Endothelial cell (in vitro differentiated cells): ENCODE results near the gene C1QTNF12. TPM values are rescaled to one million over a fixed set of nuclear protein-coding genes. Genes with fewer than 3 reads are reported as not detected.
A peak's percentile ranks its signal among the peaks of the same experiment; 100 is the strongest.

Source experiments
- DNase-seq: peaks from one replicate; pipeline ENCODE4 v3.0.0; 2021; ENCODE audit warnings: low spot score
- H3K27ac Mint-ChIP-seq: one replicate; pipeline ENCODE4 v1.8.0; 2021; ENCODE audit warnings: mixed read lengths, inconsistent platforms; ENCODE audit not compliant: unreplicated experiment
- H3K27me3 Mint-ChIP-seq: one replicate; pipeline ENCODE4 v1.8.0; 2021; ENCODE audit warnings: mild to moderate bottlenecking, moderate library complexity, mixed read lengths, inconsistent platforms; ENCODE audit not compliant: unreplicated experiment
- H3K36me3 Mint-ChIP-seq: one replicate; pipeline ENCODE4 v1.8.0; 2021; ENCODE audit warnings: mild to moderate bottlenecking, low read depth, mixed read lengths, inconsistent platforms; ENCODE audit not compliant: unreplicated experiment
- H3K4me1 Mint-ChIP-seq: one replicate; pipeline ENCODE4 v1.8.0; 2021; ENCODE audit warnings: mild to moderate bottlenecking, mixed read lengths, inconsistent platforms; ENCODE audit not compliant: unreplicated experiment
- H3K4me3 Mint-ChIP-seq: one replicate; pipeline ENCODE4 v1.8.0; 2021; ENCODE audit warnings: mild to moderate bottlenecking, mixed read lengths, inconsistent platforms; ENCODE audit not compliant: unreplicated experiment
- H3K9me3 Mint-ChIP-seq: one replicate; pipeline ENCODE4 v1.8.0; 2021; ENCODE audit warnings: mixed read lengths, inconsistent platforms; ENCODE audit not compliant: unreplicated experiment
- total RNA-seq: library from RNA; stranded (reverse); fragmentation: NEBNext Ultra II Directional; extraction: Animal tissue kit (Norgen Biotek cat#: 25700); gene quantifications from one replicate; pipeline ENCODE4 v1.2.1, GENCODE V29; 2021; ENCODE audit not compliant: unreplicated experiment
- TF ChIP-seq, protein P1 (sequence below): fragments of 200-600 bp; sonication (generic); IDR thresholded peaks from one replicate; pipeline ENCODE4 v1.5.0; 2021; ENCODE audit warnings: antibody characterized with exemption; ENCODE audit not compliant: unreplicated experiment

Gene C1QTNF12
- total RNA-seq, 1 donor from 2014 or later = 0.69 TPM

DNA sequence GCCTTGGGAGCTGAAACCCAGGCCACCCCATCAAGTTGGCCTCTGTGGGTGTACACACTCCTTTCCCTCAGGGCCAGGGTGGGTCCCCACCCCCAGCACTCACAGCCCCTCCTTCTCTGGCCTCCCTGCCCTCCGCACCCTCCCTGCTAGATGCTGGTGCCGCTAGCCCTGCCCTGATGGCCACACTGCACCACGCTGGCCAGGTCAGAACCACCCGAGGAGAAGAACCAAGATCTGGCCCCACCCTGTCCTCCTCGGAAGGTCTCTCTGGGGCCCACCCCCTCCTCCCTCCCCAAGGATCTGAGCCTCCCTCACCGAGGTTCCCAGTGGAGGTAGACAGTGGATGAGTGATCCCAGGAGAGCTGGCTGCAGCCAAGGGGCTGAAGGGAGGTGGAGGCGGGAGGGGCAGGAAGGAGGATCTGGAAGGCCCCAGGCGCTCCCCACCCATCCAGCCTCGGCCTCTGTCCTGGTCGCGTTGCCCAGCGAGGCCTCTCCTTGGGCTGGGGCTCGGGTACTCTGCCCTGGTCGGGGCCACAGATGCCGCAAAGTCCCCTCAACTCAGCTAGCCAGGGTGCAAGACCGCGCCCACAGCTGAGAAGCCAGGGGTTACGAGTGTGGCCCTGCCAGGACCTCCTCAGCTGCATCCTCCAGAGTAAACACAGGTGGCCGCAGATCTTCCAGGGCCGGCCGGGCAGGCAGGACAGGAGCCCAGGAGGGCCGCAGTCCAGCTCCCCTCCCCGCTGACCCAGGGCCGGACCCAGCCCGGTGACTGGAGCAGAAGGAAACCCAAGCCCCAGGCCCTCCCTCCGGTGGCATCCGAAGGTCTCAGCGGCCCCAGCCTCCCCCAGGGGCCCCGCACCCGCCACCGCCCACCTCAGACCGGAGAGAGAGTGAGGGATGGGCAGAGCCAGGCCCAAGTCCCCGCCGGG, 9.3 kb downstream of the C1QTNF12 start:
- TF ChIP-seq, protein P1, sequence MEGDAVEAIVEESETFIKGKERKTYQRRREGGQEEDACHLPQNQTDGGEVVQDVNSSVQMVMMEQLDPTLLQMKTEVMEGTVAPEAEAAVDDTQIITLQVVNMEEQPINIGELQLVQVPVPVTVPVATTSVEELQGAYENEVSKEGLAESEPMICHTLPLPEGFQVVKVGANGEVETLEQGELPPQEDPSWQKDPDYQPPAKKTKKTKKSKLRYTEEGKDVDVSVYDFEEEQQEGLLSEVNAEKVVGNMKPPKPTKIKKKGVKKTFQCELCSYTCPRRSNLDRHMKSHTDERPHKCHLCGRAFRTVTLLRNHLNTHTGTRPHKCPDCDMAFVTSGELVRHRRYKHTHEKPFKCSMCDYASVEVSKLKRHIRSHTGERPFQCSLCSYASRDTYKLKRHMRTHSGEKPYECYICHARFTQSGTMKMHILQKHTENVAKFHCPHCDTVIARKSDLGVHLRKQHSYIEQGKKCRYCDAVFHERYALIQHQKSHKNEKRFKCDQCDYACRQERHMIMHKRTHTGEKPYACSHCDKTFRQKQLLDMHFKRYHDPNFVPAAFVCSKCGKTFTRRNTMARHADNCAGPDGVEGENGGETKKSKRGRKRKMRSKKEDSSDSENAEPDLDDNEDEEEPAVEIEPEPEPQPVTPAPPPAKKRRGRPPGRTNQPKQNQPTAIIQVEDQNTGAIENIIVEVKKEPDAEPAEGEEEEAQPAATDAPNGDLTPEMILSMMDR = no peak
- H3K36me3 Mint-ChIP-seq = peaks cover 5% of the 10 kb centered on the region
- H3K4me3 Mint-ChIP-seq = no peak overlapping the region
- H3K9me3 Mint-ChIP-seq = no peaks in the 10 kb centered on the region
- H3K27me3 Mint-ChIP-seq = peaks cover 5% of the 10 kb centered on the region
- peaks cover 10% of the 10 kb centered on the region for H3K4me1 Mint-ChIP-seq
- no peak overlapping the region for H3K27ac Mint-ChIP-seq
- DNase-seq = no peak

DNA sequence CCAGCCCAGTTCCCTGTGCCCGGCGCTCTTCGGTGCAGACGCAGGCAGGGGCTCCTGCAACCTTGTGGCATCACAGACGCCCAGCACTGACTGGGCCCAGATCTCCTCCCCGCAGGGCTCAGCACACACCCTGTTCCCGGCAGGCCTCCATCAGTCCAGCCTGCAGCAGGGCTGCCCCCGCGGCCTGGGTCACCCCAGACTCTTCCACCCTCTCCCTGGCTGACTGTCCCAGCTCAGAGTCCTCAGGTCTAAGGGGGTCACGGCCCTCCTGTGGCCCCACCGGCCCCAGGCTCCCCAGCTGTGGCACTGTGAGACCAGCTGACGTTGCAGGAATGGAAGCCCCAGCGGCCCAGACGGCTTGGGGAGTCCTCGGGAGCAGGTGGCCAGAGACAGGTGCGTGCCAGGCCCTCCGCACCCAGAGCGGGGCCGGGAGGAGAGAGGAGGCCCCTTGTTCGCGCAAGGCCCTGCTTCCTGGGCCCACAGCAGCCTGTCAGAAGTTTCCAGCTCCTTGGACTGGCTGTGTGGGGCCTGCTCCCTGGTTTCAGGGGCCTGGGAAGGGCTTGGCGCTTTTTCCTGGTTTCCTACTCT, 10.3 kb downstream of the C1QTNF12 start:
- TF ChIP-seq, protein P1 = no peak
- H3K27me3 Mint-ChIP-seq = peaks cover 7% of the 10 kb centered on the region
- DNase-seq = no peak
- H3K27ac Mint-ChIP-seq = no peak overlapping the region
- peaks cover 5% of the 10 kb centered on the region for H3K36me3 Mint-ChIP-seq
- no peak overlapping the region for H3K4me3 Mint-ChIP-seq
- H3K4me1 Mint-ChIP-seq = peaks cover 10% of the 10 kb centered on the region
- no peaks in the 10 kb centered on the region for H3K9me3 Mint-ChIP-seq

DNA sequence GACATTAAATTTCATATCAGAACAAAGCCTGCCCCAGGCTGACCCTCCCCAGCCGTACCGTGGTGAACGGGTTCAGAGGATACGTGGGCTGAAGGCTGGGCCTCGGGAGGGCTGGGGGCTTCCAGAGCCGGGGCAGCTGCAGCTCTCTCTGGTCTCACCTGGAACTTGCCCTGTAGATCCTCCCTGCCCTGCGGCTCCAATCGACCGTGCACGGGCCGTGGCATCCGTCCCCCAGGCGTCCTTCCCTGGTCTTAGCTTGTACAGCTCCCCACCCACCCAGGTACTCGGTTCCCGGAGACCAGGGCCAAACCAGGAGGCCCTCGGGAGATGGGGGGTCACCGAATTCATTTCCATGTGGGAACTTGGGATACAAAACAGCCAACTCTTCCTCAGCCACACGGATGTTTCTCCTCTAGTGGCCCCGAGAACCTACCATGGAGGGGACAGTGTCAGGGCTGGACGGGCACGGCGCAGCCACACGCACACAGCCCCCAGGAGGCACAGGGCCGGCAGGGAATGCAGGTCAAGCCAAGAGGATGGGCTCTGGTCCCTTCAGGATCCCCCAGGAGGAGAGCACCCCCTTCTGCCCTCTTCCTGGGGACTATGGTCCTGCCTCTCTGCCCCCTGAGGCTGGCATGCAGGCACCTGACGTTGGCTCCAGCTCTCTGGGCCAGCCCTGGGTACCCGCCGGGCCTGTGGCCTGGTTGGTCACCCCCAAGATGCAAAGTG, 11.3 kb downstream of the C1QTNF12 start:
- Mint-ChIP-seq H3K36me3 (peaks cover 5% of the 10 kb centered on the region), H3K27ac (no peak overlapping the region), H3K4me3 (no peak overlapping the region), H3K4me1 (peaks cover 17% of the 10 kb centered on the region), H3K27me3 (peaks cover 8% of the 10 kb centered on the region), H3K9me3 (no peaks in the 10 kb centered on the region)
- DNase-seq = no peak
- TF ChIP-seq, protein P1 = no peak

DNA sequence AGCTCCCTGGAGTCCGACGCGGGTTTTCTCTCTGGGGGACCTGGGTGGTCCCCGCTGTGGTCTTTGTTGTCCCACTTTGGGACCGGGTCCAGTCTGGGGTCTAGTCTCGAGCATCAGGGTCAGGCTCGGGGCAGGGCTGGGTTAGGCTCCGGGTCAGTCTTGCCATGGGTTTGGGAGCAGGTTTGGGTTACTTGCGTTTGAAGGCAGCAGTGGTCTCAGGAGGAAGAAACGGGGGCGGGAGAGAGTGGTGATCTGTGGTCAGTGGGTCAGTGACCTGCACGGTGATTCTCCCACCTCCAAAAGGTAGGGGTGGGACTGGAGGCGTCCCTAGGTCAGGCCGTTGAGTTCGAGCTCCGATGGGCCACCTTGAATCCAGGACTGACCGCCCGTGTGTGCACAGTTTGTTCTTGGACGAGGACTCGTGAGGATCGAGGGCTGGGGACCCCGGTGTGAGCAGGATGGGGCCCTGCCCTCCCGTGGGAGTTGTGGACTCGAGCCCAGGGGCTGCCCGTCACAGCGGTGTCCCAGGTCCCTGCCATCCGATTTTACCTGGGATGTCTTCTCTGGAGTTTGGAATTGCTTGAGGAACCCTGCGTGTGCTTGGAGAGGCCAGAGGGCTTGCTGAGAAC, 12.2 kb downstream of the C1QTNF12 start:
- H3K36me3 Mint-ChIP-seq = peaks cover 11% of the 10 kb centered on the region
- H3K9me3 Mint-ChIP-seq = no peaks in the 10 kb centered on the region
- TF ChIP-seq, protein P1 = no peak
- peaks cover 22% of the 10 kb centered on the region for H3K4me1 Mint-ChIP-seq
- H3K27me3 Mint-ChIP-seq = peaks cover 13% of the 10 kb centered on the region
- no peak for DNase-seq
- peak overlapping the region; percentile 28 for H3K4me3 Mint-ChIP-seq
- no peak overlapping the region for H3K27ac Mint-ChIP-seq
